Activated T-helper 1 cell treated with anti-CD3 and anti-CD28 coated beads, Interleukin-12 subunit alpha, Interleukin-12 subunit beta, Interleukin-2, Interleukin-4 antibody, amounts not matched to agents 30 ng/mL and 10 ng/mL and 1 ng/mL, durations not matched to agents 14 hours and 24 hours and 36 hours (primary cell): ENCODE measurements around the gene EPS8L1. TPM values are rescaled to one million over a fixed set of nuclear protein-coding genes. Genes with fewer than 3 reads are reported as not detected.

ENCODE experiments used
- DNase-seq: peaks from one replicate; pipeline ENCODE4 v3.0.0; 2021; ENCODE audit warnings: low spot score
- H3K27ac Mint-ChIP-seq: one replicate; pipeline ENCODE4 v1.8.0; 2021; ENCODE audit warnings: mild to moderate bottlenecking, mixed read lengths
- H3K27me3 Mint-ChIP-seq: one replicate; pipeline ENCODE4 v1.8.0; 2022; ENCODE audit warnings: mild to moderate bottlenecking, moderate library complexity, mixed read lengths; ENCODE audit not compliant: insufficient read depth
- H3K36me3 Mint-ChIP-seq: one replicate; pipeline ENCODE4 v1.8.0; 2021; ENCODE audit warnings: low read depth, mixed read lengths
- H3K4me1 Mint-ChIP-seq: one replicate; pipeline ENCODE4 v1.8.0; 2021; ENCODE audit warnings: low read depth, mixed read lengths
- H3K4me3 Mint-ChIP-seq: one replicate; pipeline ENCODE4 v1.8.0; 2021; ENCODE audit warnings: mild to moderate bottlenecking, moderate library complexity, mixed read lengths
- H3K9me3 Mint-ChIP-seq: one replicate; pipeline ENCODE4 v1.8.0; 2021; ENCODE audit warnings: mixed read lengths
- intact Hi-C: fragments of 100-400 bp; cut with micrococcal nuclease; formaldehyde crosslinking; loops from one replicate; pipeline ENCODE4 v1.15.1; 2024
- total RNA-seq: library from RNA; stranded (reverse); gene quantifications from 2 replicates; pipeline ENCODE4 v1.2.3, GENCODE V29; 2022

EPS8L1 gene
- total RNA-seq, 1 donor from 2014 or later, result 6.0 TPM

GRCh38 chr19:55041627-55042343 lies 33.9 kb upstream of the EPS8L1 start:
- intact Hi-C loops, result loop anchor here (1.0 kb wide), 1 partner anchor 22 kb away; the partner anchor contains the start of gene RDH13
- H3K4me1 Mint-ChIP-seq, result peaks cover 20% of the 10 kb centered on the region
- peak; percentile 5 for DNase-seq
- H3K27me3 Mint-ChIP-seq, result no peaks in the 10 kb centered on the region
- H3K36me3 Mint-ChIP-seq, result peaks cover 22% of the 10 kb centered on the region
- peak overlapping the region; percentile 80 for H3K4me3 Mint-ChIP-seq
- H3K9me3 Mint-ChIP-seq, result no peaks in the 10 kb centered on the region
- H3K27ac Mint-ChIP-seq, result peak overlapping the region; percentile 86

- peaks cover 22% of the 10 kb centered on the region for H3K36me3 Mint-ChIP-seq
- H3K4me1 Mint-ChIP-seq, result peaks cover 20% of the 10 kb centered on the region
- no peak for DNase-seq
- H3K27ac Mint-ChIP-seq, result peak overlapping the region; percentile 86
- no peaks in the 10 kb centered on the region for H3K27me3 Mint-ChIP-seq
- peak overlapping the region; percentile 80 for H3K4me3 Mint-ChIP-seq
- intact Hi-C loops, result loop anchor here (1.0 kb wide), 1 partner anchor 21 kb away; the partner anchor contains the start of gene RDH13
- H3K9me3 Mint-ChIP-seq, result no peaks in the 10 kb centered on the region
Measured at GRCh38 chr19:55042344-55042678, 33.4 kb upstream of the EPS8L1 start.

GRCh38 chr19:55042688-55043087 lies 33.0 kb upstream of the EPS8L1 start:
- no peaks in the 10 kb centered on the region for H3K27me3 Mint-ChIP-seq
- H3K27ac Mint-ChIP-seq, result peak overlapping the region; percentile 76
- H3K4me3 Mint-ChIP-seq, result peak overlapping the region; percentile 80
- no peak for DNase-seq
- H3K36me3 Mint-ChIP-seq, result peaks cover 22% of the 10 kb centered on the region
- no peaks in the 10 kb centered on the region for H3K9me3 Mint-ChIP-seq
- H3K4me1 Mint-ChIP-seq, result peaks cover 20% of the 10 kb centered on the region
- intact Hi-C loops, result loop anchor here (1.0 kb wide), 1 partner anchor 21 kb away; the partner anchor contains the start of gene RDH13

- Mint-ChIP-seq H3K4me3 (no peak overlapping the region), H3K4me1 (peaks cover 20% of the 10 kb centered on the region), H3K9me3 (no peaks in the 10 kb centered on the region), H3K27me3 (no peaks in the 10 kb centered on the region), H3K36me3 (peaks cover 19% of the 10 kb centered on the region), H3K27ac (no peak overlapping the region)
- no peak for DNase-seq
- intact Hi-C loops, result no loop called here
Measured at GRCh38 chr19:55044286-55044685, 31.4 kb upstream of the EPS8L1 start.

GRCh38 chr19:55044771-55045716 lies 30.6 kb upstream of the EPS8L1 start:
- DNase-seq, result no peak
- Mint-ChIP-seq H3K27ac (no peak overlapping the region), H3K9me3 (no peaks in the 10 kb centered on the region), H3K4me3 (no peak overlapping the region), H3K4me1 (peaks cover 20% of the 10 kb centered on the region), H3K27me3 (no peaks in the 10 kb centered on the region), H3K36me3 (peaks cover 17% of the 10 kb centered on the region)
- intact Hi-C loops, result no loop called here

- no peak for DNase-seq
- Mint-ChIP-seq H3K27me3 (no peaks in the 10 kb centered on the region), H3K4me1 (peaks cover 9% of the 10 kb centered on the region), H3K4me3 (no peak overlapping the region), H3K36me3 (peaks cover 16% of the 10 kb centered on the region), H3K27ac (no peak overlapping the region), H3K9me3 (no peaks in the 10 kb centered on the region)
- intact Hi-C loops, result no loop called here
Measured at GRCh38 chr19:55046975-55047622, 28.6 kb upstream of the EPS8L1 start.

- no peaks in the 10 kb centered on the region for H3K9me3 Mint-ChIP-seq
- intact Hi-C loops, result no loop called here
- H3K4me3 Mint-ChIP-seq, result no peak overlapping the region
- H3K36me3 Mint-ChIP-seq, result peaks cover 9% of the 10 kb centered on the region
- no peaks in the 10 kb centered on the region for H3K27me3 Mint-ChIP-seq
- H3K27ac Mint-ChIP-seq, result no peak overlapping the region
- peaks cover under 1% of the 10 kb centered on the region for H3K4me1 Mint-ChIP-seq
- DNase-seq, result no peak
Measured at GRCh38 chr19:55047951-55048350, 27.7 kb upstream of the EPS8L1 start.

GRCh38 chr19:55048446-55048845 lies 27.2 kb upstream of the EPS8L1 start:
- Mint-ChIP-seq H3K27ac (no peak overlapping the region), H3K4me3 (no peak overlapping the region), H3K27me3 (no peaks in the 10 kb centered on the region), H3K36me3 (peaks cover 9% of the 10 kb centered on the region), H3K4me1 (no peaks in the 10 kb centered on the region), H3K9me3 (no peaks in the 10 kb centered on the region)
- intact Hi-C loops, result no loop called here
- no peak for DNase-seq

GRCh38 chr19:55050749-55051532 lies 24.7 kb upstream of the EPS8L1 start:
- Mint-ChIP-seq H3K27ac (no peak overlapping the region), H3K36me3 (peaks cover 2% of the 10 kb centered on the region), H3K4me3 (no peak overlapping the region), H3K27me3 (no peaks in the 10 kb centered on the region), H3K4me1 (no peaks in the 10 kb centered on the region), H3K9me3 (no peaks in the 10 kb centered on the region)
- intact Hi-C loops, result no loop called here
- DNase-seq, result no peak

GRCh38 chr19:55053735-55054134 lies 21.9 kb upstream of the EPS8L1 start:
- Mint-ChIP-seq H3K27ac (no peak overlapping the region), H3K4me3 (no peak overlapping the region), H3K36me3 (peaks cover 15% of the 10 kb centered on the region), H3K9me3 (no peaks in the 10 kb centered on the region), H3K27me3 (no peaks in the 10 kb centered on the region), H3K4me1 (no peaks in the 10 kb centered on the region)
- intact Hi-C loops, result no loop called here
- DNase-seq, result no peak

- intact Hi-C loops, result no loop called here
Measured at GRCh38 chr19:55056827-55057226, 18.8 kb upstream of the EPS8L1 start.

More at GRCh38 chr19:55056827-55057226, 18.8 kb upstream of the EPS8L1 start:
- peaks cover 25% of the 10 kb centered on the region for H3K36me3 Mint-ChIP-seq
- peaks cover 6% of the 10 kb centered on the region for H3K4me1 Mint-ChIP-seq
- DNase-seq, result no peak
- no peaks in the 10 kb centered on the region for H3K27me3 Mint-ChIP-seq
- H3K27ac Mint-ChIP-seq, result no peak overlapping the region
- H3K4me3 Mint-ChIP-seq, result no peak overlapping the region
- no peaks in the 10 kb centered on the region for H3K9me3 Mint-ChIP-seq
